ENCODE measurements around the gene OXCT1. TPM values are rescaled to one million over a fixed set of nuclear protein-coding genes. Genes with fewer than 3 reads are reported as not detected.

Gene OXCT1
- total RNA-seq, 2 experiments from 2014 or later: 65.0 to 70.5 TPM

DNA sequence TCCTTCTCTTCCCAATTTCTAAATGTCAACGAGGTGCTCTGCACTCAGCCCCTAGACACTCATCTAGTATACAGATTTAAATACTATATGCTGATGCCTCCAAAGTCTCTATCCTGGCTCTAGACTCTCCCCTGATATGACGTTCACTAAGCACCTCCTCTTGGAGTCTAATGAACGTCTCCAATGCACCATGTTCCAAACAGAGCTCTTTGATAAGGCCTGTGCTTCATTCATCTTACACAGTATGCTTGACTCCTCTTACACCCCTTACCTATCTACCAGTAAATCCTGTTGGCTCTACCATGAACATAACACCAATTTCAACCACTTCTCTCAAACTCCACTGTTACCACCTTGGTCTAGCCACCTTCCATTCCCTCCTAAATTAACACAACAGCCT is 25.7 kb downstream of the OXCT1 start:
- TF ChIP-seq, protein P1, sequence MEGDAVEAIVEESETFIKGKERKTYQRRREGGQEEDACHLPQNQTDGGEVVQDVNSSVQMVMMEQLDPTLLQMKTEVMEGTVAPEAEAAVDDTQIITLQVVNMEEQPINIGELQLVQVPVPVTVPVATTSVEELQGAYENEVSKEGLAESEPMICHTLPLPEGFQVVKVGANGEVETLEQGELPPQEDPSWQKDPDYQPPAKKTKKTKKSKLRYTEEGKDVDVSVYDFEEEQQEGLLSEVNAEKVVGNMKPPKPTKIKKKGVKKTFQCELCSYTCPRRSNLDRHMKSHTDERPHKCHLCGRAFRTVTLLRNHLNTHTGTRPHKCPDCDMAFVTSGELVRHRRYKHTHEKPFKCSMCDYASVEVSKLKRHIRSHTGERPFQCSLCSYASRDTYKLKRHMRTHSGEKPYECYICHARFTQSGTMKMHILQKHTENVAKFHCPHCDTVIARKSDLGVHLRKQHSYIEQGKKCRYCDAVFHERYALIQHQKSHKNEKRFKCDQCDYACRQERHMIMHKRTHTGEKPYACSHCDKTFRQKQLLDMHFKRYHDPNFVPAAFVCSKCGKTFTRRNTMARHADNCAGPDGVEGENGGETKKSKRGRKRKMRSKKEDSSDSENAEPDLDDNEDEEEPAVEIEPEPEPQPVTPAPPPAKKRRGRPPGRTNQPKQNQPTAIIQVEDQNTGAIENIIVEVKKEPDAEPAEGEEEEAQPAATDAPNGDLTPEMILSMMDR (IDR thresholded peaks at IDR 0.05): no peak
- peaks cover 14% of the 10 kb centered on the region for H3K4me1 Mint-ChIP-seq (ENCODE audit: low read depth)
- DNase-seq (no peak), ATAC-seq (no peak)
- no peak overlapping the region for H3K27ac Mint-ChIP-seq
- H3K36me3 Mint-ChIP-seq (ENCODE audit: low read depth): peaks cover 39% of the 10 kb centered on the region
- POLR2A ChIA-PET: interaction anchor here (0.6 to 1.6 kb wide), 2 partner anchors 31 to 81 kb away, joined by 3 read pairs; no protein-coding TSS in a partner anchor
- CTCF ChIA-PET: interaction anchor here (0.7 to 4.0 kb wide), 8 partner anchors 10 to 579 kb away, joined by 3 to 50 read pairs (median 4); partner anchors contain the start of gene GHR
- intact Hi-C loops (cut with micrococcal nuclease): no loop called here
- no peaks in the 10 kb centered on the region for H3K27me3 Mint-ChIP-seq
- no peak overlapping the region for H3K4me3 Mint-ChIP-seq
- H3K9me3 Mint-ChIP-seq: no peaks in the 10 kb centered on the region

DNA sequence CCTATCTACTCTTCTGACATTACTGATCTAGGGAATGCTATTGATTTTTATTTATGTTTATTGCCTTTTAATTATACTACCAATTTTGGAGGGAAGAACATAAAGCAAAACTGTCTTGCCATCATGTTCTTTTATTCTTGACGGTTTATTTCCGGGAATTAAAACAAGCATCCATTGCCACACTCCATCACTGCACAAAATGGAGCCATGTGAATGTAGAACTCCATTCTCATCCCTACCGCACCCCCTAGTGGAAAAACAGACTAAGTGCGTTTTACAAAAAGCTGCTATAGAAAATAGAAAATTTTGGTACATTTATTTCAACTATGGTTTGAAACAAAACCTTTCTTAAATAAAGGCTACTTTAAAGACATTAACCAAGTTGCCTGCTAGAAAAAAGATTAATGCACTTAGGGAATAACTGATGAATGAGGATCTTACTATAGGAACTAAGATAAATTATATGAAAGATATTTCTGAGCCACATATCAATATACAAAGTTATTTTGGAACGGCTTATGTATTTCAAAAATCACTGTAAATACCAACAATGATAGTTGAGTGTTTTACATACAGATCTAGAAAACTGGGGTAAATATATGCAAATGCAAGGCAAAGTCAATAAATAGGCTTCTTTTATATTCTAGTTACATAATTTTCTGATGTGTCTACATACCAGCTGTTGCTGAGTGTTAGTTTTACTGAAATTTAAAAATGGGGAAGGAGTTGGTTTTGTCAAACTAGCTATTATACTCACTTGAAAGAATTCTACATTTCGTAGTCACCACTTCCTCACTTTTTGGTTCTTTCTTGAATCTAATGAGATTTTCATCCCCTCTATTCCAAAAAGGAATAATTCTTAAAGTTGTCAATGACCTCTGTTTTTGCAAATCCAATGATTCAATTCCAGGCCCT is 26.5 kb downstream of the OXCT1 start:
- CTCF ChIA-PET: interaction anchor here (0.6 to 4.0 kb wide), 24 partner anchors 9 to 580 kb away, joined by 3 to 50 read pairs (median 4); partner anchors contain the start of gene GHR
- no peak overlapping the region for H3K4me3 Mint-ChIP-seq
- H3K36me3 Mint-ChIP-seq (ENCODE audit: low read depth): peaks cover 37% of the 10 kb centered on the region
- H3K9me3 Mint-ChIP-seq: no peaks in the 10 kb centered on the region
- intact Hi-C loops (cut with micrococcal nuclease): no loop called here
- DNase-seq (peak; percentile 33), ATAC-seq (peak; percentile 67)
- H3K4me1 Mint-ChIP-seq (ENCODE audit: low read depth): peaks cover 20% of the 10 kb centered on the region
- POLR2A ChIA-PET: interaction anchor here (1.6 kb wide), 1 partner anchor 82 kb away, joined by 3 read pairs; no protein-coding TSS in a partner anchor
- no peaks in the 10 kb centered on the region for H3K27me3 Mint-ChIP-seq
- TF ChIP-seq, protein P1 (IDR thresholded peaks at IDR 0.05): peak; percentile 89
- H3K27ac Mint-ChIP-seq: no peak overlapping the region

DNA sequence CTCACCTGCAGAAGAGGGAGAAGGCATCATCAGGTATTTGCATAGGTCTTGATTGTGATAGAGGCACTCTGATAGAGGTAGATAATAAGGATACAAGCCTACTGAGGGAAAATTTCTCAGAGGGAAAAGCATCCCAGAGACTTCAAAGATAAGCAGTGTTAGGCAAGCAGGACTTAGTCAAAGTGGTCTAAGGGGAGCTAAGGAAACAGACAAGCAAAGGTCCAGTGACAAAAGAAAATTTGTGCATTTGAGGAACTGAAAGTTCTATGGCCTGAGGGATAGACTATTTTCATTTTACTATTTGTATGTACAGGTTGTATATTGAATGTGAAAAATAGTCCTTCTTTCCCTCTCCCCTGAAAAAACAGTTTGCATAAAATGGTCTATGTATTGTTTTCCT is 27.4 kb downstream of the OXCT1 start:
- Mint-ChIP-seq H3K9me3 (no peaks in the 10 kb centered on the region), H3K27me3 (no peaks in the 10 kb centered on the region), H3K36me3 (ENCODE audit: low read depth) (peaks cover 44% of the 10 kb centered on the region), H3K4me1 (ENCODE audit: low read depth) (peaks cover 20% of the 10 kb centered on the region), H3K27ac (no peak overlapping the region), H3K4me3 (no peak overlapping the region)
- TF ChIP-seq, protein P1 (IDR thresholded peaks at IDR 0.05): no peak
- no peak for ATAC-seq
- intact Hi-C loops (cut with micrococcal nuclease): no loop called here
- ChIA-PET CTCF (interaction anchor here (0.7 to 4.0 kb wide), 16 partner anchors 12 to 147 kb away, joined by 3 to 50 read pairs (median 4); no protein-coding TSS in a partner anchor), POLR2A (no interaction called here)
- DNase-seq: no peak

DNA sequence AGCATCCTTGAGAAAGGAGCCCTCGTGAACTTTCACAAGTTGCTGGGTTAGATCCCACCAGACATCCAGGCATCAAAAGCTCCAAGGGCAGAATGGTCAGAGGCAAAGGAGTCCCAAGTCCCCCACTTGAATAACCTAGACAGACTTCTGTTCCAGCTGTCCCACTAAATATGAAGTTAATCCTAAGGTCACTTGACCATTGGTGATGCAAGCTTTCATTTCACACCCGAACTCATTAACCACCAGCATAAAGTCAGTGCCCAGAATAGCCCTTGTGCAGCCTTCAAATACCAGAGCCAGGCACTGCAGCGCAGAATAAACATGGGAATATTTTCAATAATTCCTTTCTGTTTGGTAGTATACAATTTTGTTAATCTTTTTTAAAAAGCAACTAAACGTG is 28.9 kb downstream of the OXCT1 start:
- ChIA-PET POLR2A (no interaction called here), CTCF (interaction anchor here (0.9 to 2.4 kb wide), 2 partner anchors 10 to 23 kb away, joined by 3 to 5 read pairs; no protein-coding TSS in a partner anchor)
- ATAC-seq (no peak), DNase-seq (no peak)
- no peaks in the 10 kb centered on the region for H3K27me3 Mint-ChIP-seq
- H3K36me3 Mint-ChIP-seq (ENCODE audit: low read depth): peaks cover 39% of the 10 kb centered on the region
- peaks cover 23% of the 10 kb centered on the region for H3K4me1 Mint-ChIP-seq (ENCODE audit: low read depth)
- no peak overlapping the region for H3K27ac Mint-ChIP-seq
- intact Hi-C loops (cut with micrococcal nuclease): no loop called here
- TF ChIP-seq, protein P1 (IDR thresholded peaks at IDR 0.05): no peak
- no peak overlapping the region for H3K4me3 Mint-ChIP-seq
- no peaks in the 10 kb centered on the region for H3K9me3 Mint-ChIP-seq

DNA sequence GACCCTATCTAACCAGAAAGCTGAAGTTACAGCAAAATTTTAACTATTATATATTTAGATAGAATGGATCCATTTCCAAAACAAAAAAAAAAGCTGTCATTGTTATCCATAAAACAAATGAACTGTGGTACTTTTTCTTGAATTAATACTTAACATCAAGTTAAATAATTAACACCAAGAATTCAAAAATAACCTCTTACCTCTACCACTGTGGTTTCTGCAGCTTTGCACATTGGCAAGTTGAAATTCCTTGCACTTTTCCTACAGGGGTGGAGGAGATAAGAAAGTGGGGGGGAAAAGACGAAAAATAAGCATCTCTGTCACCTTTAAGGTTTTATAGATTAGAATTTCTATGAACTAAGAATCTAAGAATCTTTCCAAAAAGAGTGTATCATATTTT is 30.0 kb downstream of the OXCT1 start:
- H3K4me3 Mint-ChIP-seq: no peak overlapping the region
- peaks cover 32% of the 10 kb centered on the region for H3K4me1 Mint-ChIP-seq (ENCODE audit: low read depth)
- ChIA-PET POLR2A (no interaction called here), CTCF (interaction anchor here (3.4 kb wide), 1 partner anchor 16 kb away, joined by 11 read pairs; no protein-coding TSS in a partner anchor)
- no peak for ATAC-seq
- H3K27ac Mint-ChIP-seq: no peak overlapping the region
- peaks cover 45% of the 10 kb centered on the region for H3K36me3 Mint-ChIP-seq (ENCODE audit: low read depth)
- TF ChIP-seq, protein P1 (IDR thresholded peaks at IDR 0.05): no peak
- no peak for DNase-seq
- intact Hi-C loops (cut with micrococcal nuclease): no loop called here
- no peaks in the 10 kb centered on the region for H3K9me3 Mint-ChIP-seq
- H3K27me3 Mint-ChIP-seq: no peaks in the 10 kb centered on the region
